Breast epithelium (tissue), 4 donors: ENCODE data around the gene RAB35. TPM values are rescaled to one million over a fixed set of nuclear protein-coding genes. Genes with fewer than 3 reads are reported as not detected.

Experiments
- DNase-seq, 2 donors: peaks; one replicate each; pipeline ENCODE4 v3.0.0-alpha.2; 2019; ENCODE audit warnings: low spot score in 2 of 2
- H3K27ac ChIP-seq, 2 donors: fragments of 200-600 bp; sonication (generic) in 1 of 2; one replicate each; pipeline ENCODE4 v1.5.1; 2016 to 2019; ENCODE audit warnings: mild to moderate bottlenecking in 1 of 2
- H3K27me3 ChIP-seq, 2 donors: fragments of 200-600 bp; sonication (generic) in 1 of 2; one replicate each; pipeline versions ENCODE4 v1.5.1 to v1.6.0; 2017 to 2019; ENCODE audit warnings: control low read depth in 1 of 2, mild to moderate bottlenecking in 1 of 2
- H3K36me3 ChIP-seq: fragments of 200-600 bp; one replicate; pipeline ENCODE4 v1.5.1; 2019
- H3K4me1 ChIP-seq, 2 donors: fragments of 200-600 bp; sonication (generic); one replicate each; pipeline ENCODE4 v1.5.1; 2016 to 2019; ENCODE audit warnings: control low read depth in 1 of 2
- H3K4me3 ChIP-seq, 3 donors: fragments of 200-600 bp; sonication (generic); 1 replicate in 2 of 3; 2 replicates in 1 of 3; pipeline ENCODE4 v1.5.1; 2016 to 2019; ENCODE audit warnings: mild to moderate bottlenecking in 3 of 3, moderate library complexity in 2 of 3
- H3K9me3 ChIP-seq, 2 donors: fragments of 200-600 bp; sonication (generic) in 1 of 2; one replicate each; pipeline ENCODE4 v1.5.1; 2016 to 2019; ENCODE audit warnings: control low read depth in 1 of 2
- POLR2A ChIP-seq: fragments of 450-650 bp; IDR thresholded peaks from one replicate; pipeline ENCODE4 v1.6.1; 2016; ENCODE audit warnings: antibody characterized with exemption, mild to moderate bottlenecking, moderate library complexity
- POLR2AphosphoS5 ChIP-seq, 3 donors: sonication (generic); formaldehyde crosslinking; IDR thresholded peaks; one replicate each; pipeline ENCODE4 v1.6.1; 2017; ENCODE audit warnings: antibody characterized with exemption in 3 of 3
- intact Hi-C: fragments of 100-400 bp; cut with DNase I; formaldehyde crosslinking; loops from one replicate; pipeline ENCODE4 v1.15.1; 2023; ENCODE audit warnings: low total_unique reads
- total RNA-seq, 3 donors: library from RNA; depleted of rRNA; stranded (reverse); fragments of >200 nt; gene quantifications; one replicate each; pipeline ENCODE4 v1.1.0, GENCODE V29; 2016
- TF ChIP-seq, protein P1 (sequence below), 3 donors: fragments of 450-650 bp; IDR thresholded peaks; one replicate each; pipeline ENCODE4 v1.5.1; 2016 to 2017; ENCODE audit warnings: antibody characterized with exemption in 3 of 3, mild to moderate bottlenecking in 3 of 3, moderate library complexity in 3 of 3

RAB35 gene
- total RNA-seq, 3 donors from 2014 or later, result 23.3 to 26.8 (median 26.2) TPM

DNA sequence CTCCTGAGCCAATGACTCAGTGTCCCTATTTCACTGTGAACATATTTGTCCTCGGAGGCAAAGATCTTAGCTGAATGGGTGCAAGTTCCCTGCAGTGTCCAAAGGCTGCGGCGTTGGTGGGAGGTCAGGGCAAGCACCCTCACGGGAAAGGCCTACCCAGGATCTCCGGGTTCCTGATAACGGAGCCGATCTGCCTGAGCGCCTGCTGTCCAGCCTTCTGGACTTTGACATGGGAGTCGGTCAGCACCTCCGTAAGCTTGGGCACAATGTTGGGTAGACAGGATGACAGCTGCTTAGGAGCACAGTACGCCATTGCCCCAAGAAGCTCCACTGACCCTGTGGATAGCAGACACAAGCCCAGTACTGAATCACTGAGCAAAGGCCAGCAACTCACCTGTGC is 31.5 kb upstream of the RAB35 start:
- no peak overlapping the region for H3K27ac ChIP-seq
- intact Hi-C loops, result no loop called here
- no peak for TF ChIP-seq POLR2A
- TF ChIP-seq, protein P1, sequence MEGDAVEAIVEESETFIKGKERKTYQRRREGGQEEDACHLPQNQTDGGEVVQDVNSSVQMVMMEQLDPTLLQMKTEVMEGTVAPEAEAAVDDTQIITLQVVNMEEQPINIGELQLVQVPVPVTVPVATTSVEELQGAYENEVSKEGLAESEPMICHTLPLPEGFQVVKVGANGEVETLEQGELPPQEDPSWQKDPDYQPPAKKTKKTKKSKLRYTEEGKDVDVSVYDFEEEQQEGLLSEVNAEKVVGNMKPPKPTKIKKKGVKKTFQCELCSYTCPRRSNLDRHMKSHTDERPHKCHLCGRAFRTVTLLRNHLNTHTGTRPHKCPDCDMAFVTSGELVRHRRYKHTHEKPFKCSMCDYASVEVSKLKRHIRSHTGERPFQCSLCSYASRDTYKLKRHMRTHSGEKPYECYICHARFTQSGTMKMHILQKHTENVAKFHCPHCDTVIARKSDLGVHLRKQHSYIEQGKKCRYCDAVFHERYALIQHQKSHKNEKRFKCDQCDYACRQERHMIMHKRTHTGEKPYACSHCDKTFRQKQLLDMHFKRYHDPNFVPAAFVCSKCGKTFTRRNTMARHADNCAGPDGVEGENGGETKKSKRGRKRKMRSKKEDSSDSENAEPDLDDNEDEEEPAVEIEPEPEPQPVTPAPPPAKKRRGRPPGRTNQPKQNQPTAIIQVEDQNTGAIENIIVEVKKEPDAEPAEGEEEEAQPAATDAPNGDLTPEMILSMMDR (IDR thresholded peaks at IDR 0.05), result no peak
- TF ChIP-seq POLR2AphosphoS5 (IDR thresholded peaks at IDR 0.05), result no peak
- no peaks in the 10 kb centered on the region for H3K27me3 ChIP-seq
- H3K36me3 ChIP-seq, result peaks cover 11% of the 10 kb centered on the region
- H3K9me3 ChIP-seq, result no peaks in the 10 kb centered on the region
- no peaks in the 10 kb centered on the region for H3K4me1 ChIP-seq
- DNase-seq, result no peak
- no peak overlapping the region for H3K4me3 ChIP-seq

DNA sequence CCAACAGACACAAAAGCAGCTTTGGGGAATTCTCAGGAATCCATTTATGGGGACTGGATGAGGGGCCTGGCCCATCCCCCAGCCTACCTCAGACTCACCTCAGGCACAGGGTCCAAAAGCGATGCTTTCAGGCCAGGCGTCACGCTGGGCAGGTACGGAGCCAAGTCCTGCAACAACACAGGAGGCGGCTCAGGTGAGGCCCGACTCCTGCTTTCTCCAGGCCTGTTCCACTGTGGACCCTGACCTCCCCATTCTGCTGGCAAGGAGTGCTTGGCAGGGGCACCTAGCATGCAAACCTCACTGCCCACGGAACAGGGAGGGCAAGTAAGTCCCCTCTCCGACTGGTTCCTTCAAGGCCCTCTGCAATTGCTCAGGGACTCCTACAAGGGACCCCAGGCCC is 28.6 kb upstream of the RAB35 start:
- TF ChIP-seq POLR2A, result no peak
- TF ChIP-seq, protein P1 (IDR thresholded peaks at IDR 0.05), result no peak
- TF ChIP-seq POLR2AphosphoS5 (IDR thresholded peaks at IDR 0.05), result no peak
- intact Hi-C loops, result no loop called here
- Histone ChIP-seq H3K4me3 (no peak overlapping the region), H3K27me3 (no peaks in the 10 kb centered on the region), H3K27ac (no peak overlapping the region), H3K9me3 (no peaks in the 10 kb centered on the region), H3K4me1 (no peaks in the 10 kb centered on the region), H3K36me3 (peaks cover 24% of the 10 kb centered on the region)
- no peak for DNase-seq

DNA sequence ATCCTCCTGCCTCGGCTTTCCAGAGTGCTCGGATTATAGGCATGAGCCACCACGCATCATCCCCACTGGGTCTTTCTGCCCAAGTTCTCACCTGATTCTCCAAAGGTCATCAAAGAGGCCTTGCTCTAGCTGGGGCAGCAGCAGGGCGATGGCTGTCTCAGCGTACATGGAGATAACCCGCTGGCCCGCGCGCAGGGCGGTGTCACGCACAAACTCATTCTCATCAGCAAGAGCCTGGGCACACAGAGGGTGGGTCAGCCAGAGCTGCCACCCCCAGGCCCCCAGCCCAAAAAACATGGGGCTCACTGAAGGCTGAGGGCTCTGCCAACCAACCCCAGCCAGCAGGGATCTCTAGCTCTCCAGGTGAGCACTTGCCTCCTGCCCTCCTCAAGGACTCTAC is 27.7 kb upstream of the RAB35 start:
- Histone ChIP-seq H3K4me1 (no peaks in the 10 kb centered on the region), H3K36me3 (peaks cover 24% of the 10 kb centered on the region)
- intact Hi-C loops, result no loop called here

DNA sequence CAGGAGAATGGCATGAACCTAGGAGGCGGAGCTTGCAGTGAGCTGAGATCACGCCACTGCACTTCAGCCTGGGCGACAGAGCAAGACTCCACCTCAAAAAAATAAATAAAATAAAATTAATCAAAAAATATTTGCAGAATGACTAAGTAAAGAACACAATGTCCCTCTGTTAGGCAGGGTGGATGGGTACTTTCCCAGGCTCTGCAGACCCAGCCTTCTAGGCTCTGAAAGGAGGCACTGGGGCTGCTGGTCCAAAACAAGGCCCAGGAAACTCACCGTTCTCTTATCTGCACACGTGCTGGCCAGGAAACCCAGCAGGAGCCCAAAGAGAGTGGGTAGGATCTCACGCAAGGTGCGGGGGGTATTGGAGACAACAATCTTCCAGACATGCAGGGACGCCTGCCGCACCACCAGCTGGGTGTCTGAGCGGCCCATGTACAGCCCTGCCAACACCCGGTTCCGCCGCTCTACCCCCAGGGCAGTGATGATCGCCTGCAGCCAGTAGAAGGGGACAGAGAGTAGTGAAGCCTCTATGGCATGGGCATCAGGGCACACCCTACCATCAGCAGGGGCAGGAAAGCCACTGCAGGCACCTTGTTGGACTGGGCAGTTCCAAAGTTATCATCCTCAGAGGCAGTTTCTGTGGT is 25.8 kb upstream of the RAB35 start:
- TF ChIP-seq POLR2AphosphoS5 (IDR thresholded peaks at IDR 0.05) (no peak), POLR2A (no peak)
- TF ChIP-seq, protein P1 (IDR thresholded peaks at IDR 0.05), result no peak
- Histone ChIP-seq H3K27ac (no peak overlapping the region), H3K4me3 (no peak overlapping the region), H3K9me3 (no peaks in the 10 kb centered on the region), H3K27me3 (no peaks in the 10 kb centered on the region), H3K36me3 (peaks cover 36% of the 10 kb centered on the region), H3K4me1 (no peaks in the 10 kb centered on the region)
- no peak for DNase-seq
- intact Hi-C loops, result no loop called here

More for the DNA sequence above, 27.7 kb upstream of the RAB35 start:
- Histone ChIP-seq H3K27me3 (no peaks in the 10 kb centered on the region), H3K27ac (no peak overlapping the region), H3K9me3 (no peaks in the 10 kb centered on the region), H3K4me3 (no peak overlapping the region)
- no peak for TF ChIP-seq POLR2AphosphoS5 (IDR thresholded peaks at IDR 0.05)
- TF ChIP-seq, protein P1 (IDR thresholded peaks at IDR 0.05), result no peak
- no peak for DNase-seq

DNA sequence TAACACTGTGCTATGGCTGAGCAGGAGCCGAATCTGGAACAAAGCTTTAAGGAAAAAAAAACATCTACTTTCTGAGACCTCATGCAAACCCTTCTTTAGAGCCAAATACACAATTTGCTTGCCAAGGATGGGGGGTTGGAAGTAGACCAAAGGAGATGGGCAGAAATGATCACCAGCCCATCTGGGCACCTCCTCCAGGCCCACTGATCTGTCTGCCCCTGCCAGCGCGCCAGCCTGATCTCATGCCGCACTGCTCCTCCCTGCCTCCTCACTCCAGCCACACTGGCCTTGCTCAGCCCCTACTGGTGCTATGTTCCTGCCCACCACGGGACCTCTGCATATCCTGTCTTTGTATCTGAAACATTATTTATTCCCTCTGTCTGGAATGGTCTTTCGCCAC is 24.8 kb upstream of the RAB35 start:
- no peak overlapping the region for H3K27ac ChIP-seq
- no peak for DNase-seq
- no peaks in the 10 kb centered on the region for H3K9me3 ChIP-seq
- H3K4me3 ChIP-seq, result no peak overlapping the region
- H3K27me3 ChIP-seq, result no peaks in the 10 kb centered on the region
- H3K4me1 ChIP-seq, result no peaks in the 10 kb centered on the region
- intact Hi-C loops, result no loop called here
- TF ChIP-seq, protein P1 (IDR thresholded peaks at IDR 0.05), result no peak
- TF ChIP-seq POLR2AphosphoS5 (IDR thresholded peaks at IDR 0.05) (no peak), POLR2A (no peak)
- peaks cover 45% of the 10 kb centered on the region for H3K36me3 ChIP-seq
